ENCODE measurements around the gene ZNF564. TPM values are rescaled to one million over a fixed set of nuclear protein-coding genes. Genes with fewer than 3 reads are reported as not detected.

Gene ZNF564
- total and polyA plus RNA-seq, 2 of the 13 experiments (the other 11 are each of a cell fraction or from before 2014, with no cell fraction given) = 2.3 to 11.1 TPM

DNA sequence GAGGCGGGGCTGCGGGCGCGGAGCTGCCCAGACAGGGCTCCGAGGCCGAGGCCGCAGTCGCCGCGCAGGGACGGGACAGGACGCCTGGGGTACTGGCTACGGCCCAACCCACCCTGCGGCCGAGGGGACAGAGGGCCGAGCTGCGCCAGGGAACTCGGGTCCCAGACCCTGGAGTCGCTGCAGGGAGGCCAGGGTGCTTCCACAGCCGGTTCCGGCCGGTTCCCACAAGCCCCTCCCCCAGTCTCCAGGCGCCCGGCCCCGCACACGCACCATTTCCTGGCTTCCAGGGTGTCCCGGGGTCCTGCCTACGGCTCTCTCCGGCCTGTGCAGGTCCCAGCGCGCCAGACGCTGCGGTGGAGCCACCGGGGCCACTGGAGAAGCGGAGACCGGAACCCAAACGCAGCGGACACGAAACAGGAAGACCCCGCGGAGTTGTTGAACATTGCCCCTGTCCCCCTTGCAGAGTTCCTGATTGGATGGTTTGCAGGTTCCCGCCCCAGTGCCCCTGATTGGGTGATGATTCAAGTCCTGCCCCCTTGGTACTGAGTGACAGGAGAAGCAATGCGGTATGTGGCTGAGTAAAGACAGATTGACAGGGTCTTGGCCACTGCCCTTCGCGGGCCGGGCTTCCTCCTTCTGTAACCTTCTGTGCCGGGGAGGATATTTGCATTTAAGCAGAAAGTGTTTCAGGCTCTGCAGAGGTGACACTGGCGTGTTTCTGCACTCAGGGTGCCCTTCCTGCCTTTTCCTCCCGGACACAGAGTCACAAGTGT is at the start of gene ZNF564 (continued):
- TF ChIP-seq ZNF598 (CRISPR knock-in tag; IDR thresholded peaks at IDR 0.05; ENCODE audit: borderline replicate concordance) (no peak), CEBPG (CRISPR knock-in tag; IDR thresholded peaks at IDR 0.05) (peak; percentile 4; the same call in 1 of the 2 replicates), ZNF329 (CRISPR knock-in tag; IDR thresholded peaks at IDR 0.05; ENCODE audit: low read depth) (no peak), KLF13 (CRISPR knock-in tag; IDR thresholded peaks at IDR 0.05) (no peak), TAF15 (IDR thresholded peaks at IDR 0.05; ENCODE audit: low read depth, low read length, poor library complexity, severe bottlenecking) (no peak), ZNF431 (CRISPR knock-in tag; IDR thresholded peaks at IDR 0.05; ENCODE audit: borderline replicate concordance, low read depth) (peak; percentile 69; the same call in 1 of the 2 replicates), REL (CRISPR knock-in tag; conservative IDR thresholded peaks at IDR 0.05) (no peak), ZNF256 (CRISPR knock-in tag; conservative IDR thresholded peaks at IDR 0.05) (0 out of 2 replicates have a peak, but pooled peaks have one; percentile 10), TP53 (CRISPR knock-in tag; conservative IDR thresholded peaks at IDR 0.05) (no peak), ZNF570 (CRISPR knock-in tag; IDR thresholded peaks at IDR 0.05; ENCODE audit: borderline replicate concordance) (no peak), SRSF1 (optimal IDR thresholded peaks at IDR 0.05; ENCODE audit: low read depth, low read length) (peak; percentile 86), ZNF619 (CRISPR knock-in tag; IDR thresholded peaks at IDR 0.05) (no peak; the same call in 1 of the 2 replicates), KLF6 (CRISPR knock-in tag; IDR thresholded peaks at IDR 0.05) (no peak; the same call in none of the 2 replicates), RAD51 (IDR thresholded peaks at IDR 0.05; ENCODE audit: borderline replicate concordance) (no peak)
- TF ChIP-seq, protein P1, sequence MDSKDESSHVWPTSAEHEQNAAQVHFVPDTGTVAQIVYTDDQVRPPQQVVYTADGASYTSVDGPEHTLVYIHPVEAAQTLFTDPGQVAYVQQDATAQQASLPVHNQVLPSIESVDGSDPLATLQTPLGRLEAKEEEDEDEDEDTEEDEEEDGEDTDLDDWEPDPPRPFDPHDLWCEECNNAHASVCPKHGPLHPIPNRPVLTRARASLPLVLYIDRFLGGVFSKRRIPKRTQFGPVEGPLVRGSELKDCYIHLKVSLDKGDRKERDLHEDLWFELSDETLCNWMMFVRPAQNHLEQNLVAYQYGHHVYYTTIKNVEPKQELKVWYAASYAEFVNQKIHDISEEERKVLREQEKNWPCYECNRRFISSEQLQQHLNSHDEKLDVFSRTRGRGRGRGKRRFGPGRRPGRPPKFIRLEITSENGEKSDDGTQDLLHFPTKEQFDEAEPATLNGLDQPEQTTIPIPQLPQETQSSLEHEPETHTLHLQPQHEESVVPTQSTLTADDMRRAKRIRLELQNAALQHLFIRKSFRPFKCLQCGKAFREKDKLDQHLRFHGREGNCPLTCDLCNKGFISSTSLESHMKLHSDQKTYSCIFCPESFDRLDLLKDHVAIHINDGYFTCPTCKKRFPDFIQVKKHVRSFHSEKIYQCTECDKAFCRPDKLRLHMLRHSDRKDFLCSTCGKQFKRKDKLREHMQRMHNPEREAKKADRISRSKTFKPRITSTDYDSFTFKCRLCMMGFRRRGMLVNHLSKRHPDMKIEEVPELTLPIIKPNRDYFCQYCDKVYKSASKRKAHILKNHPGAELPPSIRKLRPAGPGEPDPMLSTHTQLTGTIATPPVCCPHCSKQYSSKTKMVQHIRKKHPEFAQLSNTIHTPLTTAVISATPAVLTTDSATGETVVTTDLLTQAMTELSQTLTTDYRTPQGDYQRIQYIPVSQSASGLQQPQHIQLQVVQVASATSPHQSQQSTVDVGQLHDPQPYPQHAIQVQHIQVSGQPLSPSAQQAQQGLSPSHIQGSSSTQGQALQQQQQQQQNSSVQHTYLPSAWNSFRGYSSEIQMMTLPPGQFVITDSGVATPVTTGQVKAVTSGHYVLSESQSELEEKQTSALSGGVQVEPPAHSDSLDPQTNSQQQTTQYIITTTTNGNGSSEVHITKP (CRISPR knock-in tag; IDR thresholded peaks at IDR 0.05; ENCODE audit: low read depth) = no peak
- TF ChIP-seq, protein P2, sequence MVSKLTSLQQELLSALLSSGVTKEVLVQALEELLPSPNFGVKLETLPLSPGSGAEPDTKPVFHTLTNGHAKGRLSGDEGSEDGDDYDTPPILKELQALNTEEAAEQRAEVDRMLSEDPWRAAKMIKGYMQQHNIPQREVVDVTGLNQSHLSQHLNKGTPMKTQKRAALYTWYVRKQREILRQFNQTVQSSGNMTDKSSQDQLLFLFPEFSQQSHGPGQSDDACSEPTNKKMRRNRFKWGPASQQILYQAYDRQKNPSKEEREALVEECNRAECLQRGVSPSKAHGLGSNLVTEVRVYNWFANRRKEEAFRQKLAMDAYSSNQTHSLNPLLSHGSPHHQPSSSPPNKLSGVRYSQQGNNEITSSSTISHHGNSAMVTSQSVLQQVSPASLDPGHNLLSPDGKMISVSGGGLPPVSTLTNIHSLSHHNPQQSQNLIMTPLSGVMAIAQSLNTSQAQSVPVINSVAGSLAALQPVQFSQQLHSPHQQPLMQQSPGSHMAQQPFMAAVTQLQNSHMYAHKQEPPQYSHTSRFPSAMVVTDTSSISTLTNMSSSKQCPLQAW (CRISPR knock-in tag; IDR thresholded peaks at IDR 0.05) = peak; percentile 57; the same call in 1 of the 2 replicates
- TF ChIP-seq, protein P3, sequence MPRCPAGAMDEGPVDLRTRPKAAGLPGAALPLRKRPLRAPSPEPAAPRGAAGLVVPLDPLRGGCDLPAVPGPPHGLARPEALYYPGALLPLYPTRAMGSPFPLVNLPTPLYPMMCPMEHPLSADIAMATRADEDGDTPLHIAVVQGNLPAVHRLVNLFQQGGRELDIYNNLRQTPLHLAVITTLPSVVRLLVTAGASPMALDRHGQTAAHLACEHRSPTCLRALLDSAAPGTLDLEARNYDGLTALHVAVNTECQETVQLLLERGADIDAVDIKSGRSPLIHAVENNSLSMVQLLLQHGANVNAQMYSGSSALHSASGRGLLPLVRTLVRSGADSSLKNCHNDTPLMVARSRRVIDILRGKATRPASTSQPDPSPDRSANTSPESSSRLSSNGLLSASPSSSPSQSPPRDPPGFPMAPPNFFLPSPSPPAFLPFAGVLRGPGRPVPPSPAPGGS (CRISPR knock-in tag; IDR thresholded peaks at IDR 0.05) = peak; percentile 91
- TF ChIP-seq, protein P4, sequence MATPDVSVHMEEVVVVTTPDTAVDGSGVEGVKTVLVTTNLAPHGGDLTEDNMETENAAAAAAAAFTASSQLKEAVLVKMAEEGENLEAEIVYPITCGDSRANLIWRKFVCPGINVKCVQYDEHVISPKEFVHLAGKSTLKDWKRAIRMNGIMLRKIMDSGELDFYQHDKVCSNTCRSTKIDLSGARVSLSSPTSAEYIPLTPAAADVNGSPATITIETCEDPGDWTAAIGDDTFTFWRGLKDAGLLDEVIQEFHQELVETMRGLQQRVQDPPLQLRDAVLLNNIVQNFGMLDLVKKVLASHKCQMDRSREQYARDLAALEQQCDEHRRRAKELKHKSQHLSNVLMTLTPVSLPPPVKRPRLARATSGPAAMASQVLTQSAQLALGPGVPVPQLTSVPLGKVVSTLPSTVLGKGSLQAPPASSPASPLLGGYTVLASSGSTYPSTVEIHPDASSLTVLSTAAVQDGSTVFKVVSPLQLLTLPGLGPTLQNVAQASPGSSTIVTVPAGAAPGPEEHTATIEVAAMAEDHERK (CRISPR knock-in tag; IDR thresholded peaks at IDR 0.05; ENCODE audit: low read depth) = no peak
- TF ChIP-seq, protein P5, sequence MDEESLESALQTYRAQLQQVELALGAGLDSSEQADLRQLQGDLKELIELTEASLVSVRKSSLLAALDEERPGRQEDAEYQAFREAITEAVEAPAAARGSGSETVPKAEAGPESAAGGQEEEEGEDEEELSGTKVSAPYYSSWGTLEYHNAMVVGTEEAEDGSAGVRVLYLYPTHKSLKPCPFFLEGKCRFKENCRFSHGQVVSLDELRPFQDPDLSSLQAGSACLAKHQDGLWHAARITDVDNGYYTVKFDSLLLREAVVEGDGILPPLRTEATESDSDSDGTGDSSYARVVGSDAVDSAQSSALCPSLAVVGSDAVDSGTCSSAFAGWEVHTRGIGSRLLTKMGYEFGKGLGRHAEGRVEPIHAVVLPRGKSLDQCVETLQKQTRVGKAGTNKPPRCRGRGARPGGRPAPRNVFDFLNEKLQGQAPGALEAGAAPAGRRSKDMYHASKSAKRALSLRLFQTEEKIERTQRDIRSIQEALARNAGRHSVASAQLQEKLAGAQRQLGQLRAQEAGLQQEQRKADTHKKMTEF (CRISPR knock-in tag; IDR thresholded peaks at IDR 0.05) = peak; percentile 84
